Astrocyte (in vitro differentiated cells and primary cell): ENCODE measurements around the gene ZAP70. TPM values are rescaled to one million over a fixed set of nuclear protein-coding genes. Genes with fewer than 3 reads are reported as not detected.
A peak's percentile ranks its signal among the peaks of the same experiment; 100 is the strongest.

Experiments
- DNase-seq: peaks from one replicate; pipeline ENCODE4 v3.0.0-alpha.2; 2010; ENCODE audit warnings: low read depth
- FAIRE-seq: peaks from 2 replicates; lab custom pipeline; 2011; peaks lifted over from hg19 to GRCh38; lab: Jason Lieb, UNC
- H2AFZ ChIP-seq: 2 replicates; pipeline ENCODE4 v1.6.0; 2012; ENCODE audit warnings: low read depth, low read length, inconsistent platforms
- H3K27ac ChIP-seq: 2 replicates; pipeline ENCODE4 v1.5.1; 2011; ENCODE audit warnings: low read depth, low read length, inconsistent platforms
- H3K27me3 ChIP-seq: 2 replicates; pipeline ENCODE4 v1.6.0; 2011; ENCODE audit warnings: low read length, inconsistent platforms; ENCODE audit not compliant: insufficient read depth
- H3K36me3 ChIP-seq: 2 replicates; pipeline ENCODE4 v1.5.1; 2011; ENCODE audit warnings: low read length, inconsistent platforms; ENCODE audit not compliant: insufficient read depth
- H3K4me1 ChIP-seq: 2 replicates; pipeline ENCODE4 v1.5.1; 2011; ENCODE audit warnings: low read length, inconsistent platforms; ENCODE audit not compliant: insufficient read depth
- H3K4me2 ChIP-seq: 2 replicates; pipeline ENCODE4 v1.6.0; 2012; ENCODE audit warnings: low read length, inconsistent platforms
- H3K4me3 ChIP-seq: 2 replicates; pipeline ENCODE4 v1.5.1; 2011; ENCODE audit warnings: low read depth, mild to moderate bottlenecking, low read length, inconsistent platforms; ENCODE audit not compliant: insufficient read depth
- H3K79me2 ChIP-seq: 2 replicates; pipeline ENCODE4 v1.6.0; 2012; ENCODE audit warnings: mild to moderate bottlenecking, low read length, inconsistent platforms; ENCODE audit not compliant: insufficient read depth
- H3K9ac ChIP-seq: 2 replicates; pipeline ENCODE4 v1.6.0; 2012; ENCODE audit warnings: mild to moderate bottlenecking, low read length, inconsistent platforms
- H3K9me3 ChIP-seq: 2 replicates; pipeline ENCODE4 v1.5.1; 2012; ENCODE audit warnings: low read depth, mild to moderate bottlenecking, low read length, inconsistent platforms; ENCODE audit not compliant: insufficient read depth
- H4K20me1 ChIP-seq: 2 replicates; pipeline ENCODE4 v1.6.0; 2012; ENCODE audit warnings: low read length, inconsistent platforms; ENCODE audit not compliant: insufficient read depth
- H3K27ac Mint-ChIP-seq: one replicate; pipeline ENCODE4 v1.8.0; 2021; ENCODE audit warnings: mild to moderate bottlenecking, mixed read lengths; ENCODE audit not compliant: unreplicated experiment
- H3K27me3 Mint-ChIP-seq: one replicate; pipeline ENCODE4 v1.8.0; 2021; ENCODE audit warnings: low read depth, mixed read lengths; ENCODE audit not compliant: unreplicated experiment
- H3K36me3 Mint-ChIP-seq: one replicate; pipeline ENCODE4 v1.8.0; 2021; ENCODE audit warnings: low read depth, mixed read lengths; ENCODE audit not compliant: unreplicated experiment
- H3K4me1 Mint-ChIP-seq: one replicate; pipeline ENCODE4 v1.8.0; 2021; ENCODE audit warnings: low read depth, mixed read lengths; ENCODE audit not compliant: unreplicated experiment
- H3K4me3 Mint-ChIP-seq: one replicate; pipeline ENCODE4 v1.8.0; 2021; ENCODE audit warnings: mild to moderate bottlenecking, moderate library complexity, mixed read lengths; ENCODE audit not compliant: unreplicated experiment
- H3K9me3 Mint-ChIP-seq: one replicate; pipeline ENCODE4 v1.8.0; 2021; ENCODE audit warnings: mild to moderate bottlenecking, mixed read lengths; ENCODE audit not compliant: unreplicated experiment
- EZH2 ChIP-seq: IDR thresholded peaks from 2 replicates; pipeline ENCODE4 v1.6.1; 2012; ENCODE audit warnings: mild to moderate bottlenecking, low read length, inconsistent platforms; ENCODE audit not compliant: insufficient read depth
- total RNA-seq: library from RNA; stranded (reverse); gene quantifications from 2 replicates; pipeline ENCODE4 v1.2.1, GENCODE V29; 2021
- TF ChIP-seq, protein P1 (sequence below): IDR thresholded peaks from 2 replicates; pipeline ENCODE4 v1.5.1; 2011; ENCODE audit warnings: low read depth, mild to moderate bottlenecking, inconsistent platforms, low read length, moderate library complexity; ENCODE audit not compliant: insufficient read depth

Gene ZAP70
- total RNA-seq, 1 donor from 2014 or later, result 0.73 TPM

DNA sequence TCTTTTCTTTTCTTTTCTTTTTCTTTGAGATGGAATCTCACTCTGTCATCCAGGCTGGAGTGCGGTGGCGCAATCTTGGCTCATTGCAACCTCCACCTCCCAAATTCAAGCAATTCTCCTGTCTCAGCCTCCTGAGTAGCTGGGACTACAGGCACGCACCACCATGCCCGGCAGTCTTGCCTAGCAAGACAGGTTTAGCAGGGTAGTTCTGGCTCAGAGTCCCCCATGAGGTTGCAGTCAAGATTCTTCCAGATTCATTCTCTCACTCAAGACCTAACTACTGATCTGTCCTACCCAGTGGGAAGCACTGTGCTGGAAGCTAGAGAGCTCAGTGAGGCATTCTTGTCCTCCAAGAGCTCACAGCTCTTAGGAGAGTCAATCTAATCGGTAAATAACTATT lies 17.6 kb upstream of the ZAP70 start:
- Mint-ChIP-seq H3K4me1 (peaks cover 8% of the 10 kb centered on the region), H3K4me3 (no peak overlapping the region), H3K27ac (no peak overlapping the region), H3K9me3 (peaks cover 2% of the 10 kb centered on the region), H3K36me3 (no peaks in the 10 kb centered on the region), H3K27me3 (no peaks in the 10 kb centered on the region)
- no peak overlapping the region for H2AFZ ChIP-seq
- no peak overlapping the region for H3K4me3 ChIP-seq
- DNase-seq (no peak), FAIRE-seq (no peak)
- no peaks in the 10 kb centered on the region for H3K27me3 ChIP-seq
- H3K9ac ChIP-seq, result no peak overlapping the region
- peaks cover 2% of the 10 kb centered on the region for H3K9me3 ChIP-seq
- no peaks in the 10 kb centered on the region for H3K79me2 ChIP-seq
- H3K27ac ChIP-seq, result no peak overlapping the region
- no peaks in the 10 kb centered on the region for H4K20me1 ChIP-seq
- H3K36me3 ChIP-seq, result no peaks in the 10 kb centered on the region
- TF ChIP-seq, protein P1, sequence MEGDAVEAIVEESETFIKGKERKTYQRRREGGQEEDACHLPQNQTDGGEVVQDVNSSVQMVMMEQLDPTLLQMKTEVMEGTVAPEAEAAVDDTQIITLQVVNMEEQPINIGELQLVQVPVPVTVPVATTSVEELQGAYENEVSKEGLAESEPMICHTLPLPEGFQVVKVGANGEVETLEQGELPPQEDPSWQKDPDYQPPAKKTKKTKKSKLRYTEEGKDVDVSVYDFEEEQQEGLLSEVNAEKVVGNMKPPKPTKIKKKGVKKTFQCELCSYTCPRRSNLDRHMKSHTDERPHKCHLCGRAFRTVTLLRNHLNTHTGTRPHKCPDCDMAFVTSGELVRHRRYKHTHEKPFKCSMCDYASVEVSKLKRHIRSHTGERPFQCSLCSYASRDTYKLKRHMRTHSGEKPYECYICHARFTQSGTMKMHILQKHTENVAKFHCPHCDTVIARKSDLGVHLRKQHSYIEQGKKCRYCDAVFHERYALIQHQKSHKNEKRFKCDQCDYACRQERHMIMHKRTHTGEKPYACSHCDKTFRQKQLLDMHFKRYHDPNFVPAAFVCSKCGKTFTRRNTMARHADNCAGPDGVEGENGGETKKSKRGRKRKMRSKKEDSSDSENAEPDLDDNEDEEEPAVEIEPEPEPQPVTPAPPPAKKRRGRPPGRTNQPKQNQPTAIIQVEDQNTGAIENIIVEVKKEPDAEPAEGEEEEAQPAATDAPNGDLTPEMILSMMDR, result no peak
- TF ChIP-seq EZH2, result no peak
- H3K4me1 ChIP-seq, result no peaks in the 10 kb centered on the region
- H3K4me2 ChIP-seq, result no peak overlapping the region

DNA sequence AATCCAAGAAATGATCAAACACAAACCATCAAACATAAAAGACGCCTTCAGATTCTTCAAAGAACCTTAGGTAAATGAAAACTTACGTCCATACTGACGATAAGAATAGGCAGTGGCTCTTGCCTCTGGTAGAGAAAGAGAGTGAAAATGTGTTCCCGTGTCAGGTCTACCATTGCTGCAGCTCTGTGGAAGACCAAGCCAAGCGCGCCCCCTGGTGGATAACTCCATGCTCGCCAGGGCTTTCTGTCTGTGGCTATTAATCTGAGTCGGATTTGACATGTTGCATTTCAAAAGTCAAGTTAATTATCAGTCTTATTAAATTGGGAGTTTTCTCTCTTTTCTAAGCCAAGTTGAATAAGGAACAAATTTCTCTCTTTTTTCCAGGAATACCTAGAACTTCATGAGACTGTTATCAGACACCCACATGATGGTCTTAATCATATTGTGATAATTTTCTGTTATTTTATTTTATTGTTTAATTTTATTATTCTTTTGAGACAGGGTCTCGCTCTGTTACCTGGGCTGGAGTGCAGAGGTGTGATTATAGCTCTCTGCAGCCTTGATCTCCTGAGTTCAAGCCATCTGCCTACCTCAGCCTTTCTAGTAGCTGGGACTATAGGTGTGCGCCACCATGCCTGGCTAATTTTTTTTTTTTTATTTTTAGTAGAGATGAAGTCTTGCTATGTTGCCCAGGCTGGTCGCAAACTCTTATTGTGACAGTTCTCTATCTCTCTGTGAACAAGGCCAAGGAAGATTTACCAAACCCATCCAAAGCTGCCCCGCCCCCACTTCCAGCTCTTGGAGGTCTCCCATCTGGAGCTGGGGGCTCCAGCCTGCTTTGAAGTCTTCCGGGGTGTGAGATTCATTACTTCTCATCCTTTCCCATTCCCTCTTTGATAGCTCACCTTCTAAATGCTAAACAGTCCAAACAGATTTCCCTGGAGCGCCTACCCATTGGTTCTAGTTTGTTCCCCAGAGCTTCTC lies 15.8 kb upstream of the ZAP70 start:
- Histone ChIP-seq H3K4me1 (no peaks in the 10 kb centered on the region), H3K27me3 (no peaks in the 10 kb centered on the region), H3K4me2 (peak overlapping the region; percentile 63), H3K4me3 (no peak overlapping the region), H3K9ac (no peak overlapping the region), H3K36me3 (no peaks in the 10 kb centered on the region), H3K9me3 (peaks cover 2% of the 10 kb centered on the region), H3K27ac (no peak overlapping the region), H4K20me1 (no peaks in the 10 kb centered on the region), H3K79me2 (no peaks in the 10 kb centered on the region), H2AFZ (peak overlapping the region; percentile 42)
- DNase-seq (peak; percentile 32), FAIRE-seq (peak; percentile 59)
- H3K27ac Mint-ChIP-seq, result no peak overlapping the region
- peaks cover 2% of the 10 kb centered on the region for H3K27me3 Mint-ChIP-seq
- H3K36me3 Mint-ChIP-seq, result no peaks in the 10 kb centered on the region
- peaks cover 2% of the 10 kb centered on the region for H3K4me1 Mint-ChIP-seq
- no peak overlapping the region for H3K4me3 Mint-ChIP-seq
- TF ChIP-seq, protein P1, result peak; percentile 96
- TF ChIP-seq EZH2, result no peak
- no peaks in the 10 kb centered on the region for H3K9me3 Mint-ChIP-seq

DNA sequence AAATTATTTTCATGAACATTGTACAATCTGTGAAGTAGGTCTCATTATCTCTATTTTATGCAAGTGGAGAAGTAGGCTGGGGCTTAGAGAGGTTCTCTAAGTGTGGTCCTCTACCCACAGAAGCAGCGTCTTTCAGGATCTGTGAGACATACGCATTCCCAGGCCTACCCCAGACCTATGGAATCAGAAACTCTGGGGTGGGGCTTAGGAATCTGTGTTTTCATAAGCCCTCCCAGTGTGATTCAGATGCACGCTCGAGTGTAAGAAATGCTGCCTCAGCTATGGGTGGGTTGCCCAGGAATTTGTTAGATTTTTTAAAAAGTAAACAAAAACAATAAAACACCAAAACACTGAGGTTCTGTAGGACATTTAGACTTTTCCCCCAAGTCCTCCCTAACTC lies 14.8 kb upstream of the ZAP70 start:
- Histone ChIP-seq H3K4me3 (no peak overlapping the region), H3K9ac (no peak overlapping the region), H3K9me3 (peaks cover under 1% of the 10 kb centered on the region), H3K4me2 (no peak overlapping the region), H3K4me1 (no peaks in the 10 kb centered on the region), H3K27me3 (no peaks in the 10 kb centered on the region), H3K79me2 (no peaks in the 10 kb centered on the region), H3K27ac (no peak overlapping the region), H3K36me3 (no peaks in the 10 kb centered on the region), H2AFZ (no peak overlapping the region), H4K20me1 (no peaks in the 10 kb centered on the region)
- H3K4me3 Mint-ChIP-seq, result no peak overlapping the region
- DNase-seq, result no peak
- H3K27ac Mint-ChIP-seq, result no peak overlapping the region
- H3K36me3 Mint-ChIP-seq, result no peaks in the 10 kb centered on the region
- TF ChIP-seq EZH2, result no peak
- TF ChIP-seq, protein P1, result no peak
- no peaks in the 10 kb centered on the region for H3K9me3 Mint-ChIP-seq
- H3K4me1 Mint-ChIP-seq, result peaks cover 2% of the 10 kb centered on the region
- no peak for FAIRE-seq
- peaks cover 2% of the 10 kb centered on the region for H3K27me3 Mint-ChIP-seq
